ENCODE data around the gene MED13L.

DNA sequence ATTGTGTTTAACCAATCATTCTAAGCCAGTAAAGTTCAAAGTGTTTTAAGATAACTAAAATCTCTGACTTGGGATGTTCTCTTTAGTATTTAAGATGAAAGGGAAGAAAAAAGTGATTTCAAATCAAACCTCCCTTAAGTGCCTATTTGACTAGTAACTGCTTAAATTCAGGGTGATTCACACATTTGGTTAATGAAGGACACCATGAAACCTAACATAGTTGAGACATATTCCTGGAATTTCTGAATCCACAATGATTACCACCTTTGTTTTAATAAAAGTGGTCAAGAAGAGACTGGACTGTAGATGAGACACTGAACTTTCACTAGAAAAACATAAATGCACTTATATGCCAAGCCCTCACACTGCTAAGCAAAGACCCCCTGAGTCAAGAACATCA, 138.7 kb downstream of the MED13L start:
- TF ChIP-seq EP300 (IDR thresholded peaks at IDR 0.05; ENCODE audit: low read depth) (no peak), POLR2A (IDR thresholded peaks at IDR 0.05) (no peak)
- TF ChIP-seq, protein P1, sequence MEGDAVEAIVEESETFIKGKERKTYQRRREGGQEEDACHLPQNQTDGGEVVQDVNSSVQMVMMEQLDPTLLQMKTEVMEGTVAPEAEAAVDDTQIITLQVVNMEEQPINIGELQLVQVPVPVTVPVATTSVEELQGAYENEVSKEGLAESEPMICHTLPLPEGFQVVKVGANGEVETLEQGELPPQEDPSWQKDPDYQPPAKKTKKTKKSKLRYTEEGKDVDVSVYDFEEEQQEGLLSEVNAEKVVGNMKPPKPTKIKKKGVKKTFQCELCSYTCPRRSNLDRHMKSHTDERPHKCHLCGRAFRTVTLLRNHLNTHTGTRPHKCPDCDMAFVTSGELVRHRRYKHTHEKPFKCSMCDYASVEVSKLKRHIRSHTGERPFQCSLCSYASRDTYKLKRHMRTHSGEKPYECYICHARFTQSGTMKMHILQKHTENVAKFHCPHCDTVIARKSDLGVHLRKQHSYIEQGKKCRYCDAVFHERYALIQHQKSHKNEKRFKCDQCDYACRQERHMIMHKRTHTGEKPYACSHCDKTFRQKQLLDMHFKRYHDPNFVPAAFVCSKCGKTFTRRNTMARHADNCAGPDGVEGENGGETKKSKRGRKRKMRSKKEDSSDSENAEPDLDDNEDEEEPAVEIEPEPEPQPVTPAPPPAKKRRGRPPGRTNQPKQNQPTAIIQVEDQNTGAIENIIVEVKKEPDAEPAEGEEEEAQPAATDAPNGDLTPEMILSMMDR (IDR thresholded peaks at IDR 0.05): no peak

All from transverse colon (tissue), 3 donors.